ENCODE measurements around the gene OOSP4A.
"Not testable (repeated sequence)": the region's sequence is repeated elsewhere in the genome, so short reads cannot be mapped to it uniquely, and the experiment has no call there.

OOSP4A gene

DNA sequence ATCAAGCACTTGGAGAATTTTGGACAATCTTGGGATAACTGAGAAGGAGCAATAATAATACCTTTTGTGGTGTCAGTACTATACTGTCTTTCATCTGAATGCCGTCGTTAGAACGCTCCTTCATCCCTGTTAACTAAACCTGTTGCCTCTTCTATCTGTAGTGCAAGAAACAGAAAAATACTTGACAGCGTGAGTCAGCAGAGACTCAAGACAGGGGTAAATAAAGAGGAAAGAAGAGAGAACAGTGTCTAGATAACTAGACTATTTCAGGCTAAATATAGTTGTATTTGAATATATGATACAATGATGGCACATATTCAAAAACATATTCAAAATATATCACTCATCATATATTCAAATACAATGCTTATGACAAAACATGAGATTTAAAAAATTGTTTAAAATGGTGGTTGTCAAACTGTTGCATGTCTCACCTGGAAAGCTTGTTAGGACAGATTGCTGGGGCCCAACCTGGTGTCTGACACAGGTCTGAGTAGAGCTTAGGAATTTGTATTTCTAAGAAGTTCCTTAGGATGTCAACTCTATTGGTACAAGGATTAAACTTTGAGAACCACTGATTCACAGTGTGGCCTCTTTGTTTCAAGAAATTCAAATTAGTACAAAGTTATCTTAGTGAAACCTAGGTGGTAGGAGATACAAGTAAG is 17.4 kb downstream of the OOSP4A start:
- no peak for DNase-seq (ENCODE audit: low spot score)

GRCh38 chr11:59982037-59982436 is 18.2 kb downstream of the OOSP4A start:
- DNase-seq (ENCODE audit: low spot score), result not testable (repeated sequence)

DNA sequence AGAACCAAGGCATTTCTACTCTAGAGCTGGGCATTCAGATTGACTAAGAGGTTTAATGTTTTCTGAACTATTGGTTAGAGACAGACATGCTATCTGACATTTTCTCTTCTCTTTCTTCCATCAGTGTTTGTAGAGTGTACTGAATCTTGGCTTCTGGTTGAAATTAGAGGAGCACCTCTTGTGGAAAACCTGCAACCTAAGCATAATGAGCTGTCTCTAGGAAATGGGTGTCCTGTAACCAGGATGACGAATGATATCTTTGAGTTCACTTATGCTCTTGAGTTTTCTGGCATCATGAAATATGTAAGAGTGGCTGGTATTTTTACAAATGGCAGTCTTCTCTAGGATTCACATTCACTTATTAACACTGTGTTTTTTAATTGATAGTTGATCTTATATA is 19.4 kb downstream of the OOSP4A start:
- DNase-seq (ENCODE audit: low spot score), result no peak

DNA sequence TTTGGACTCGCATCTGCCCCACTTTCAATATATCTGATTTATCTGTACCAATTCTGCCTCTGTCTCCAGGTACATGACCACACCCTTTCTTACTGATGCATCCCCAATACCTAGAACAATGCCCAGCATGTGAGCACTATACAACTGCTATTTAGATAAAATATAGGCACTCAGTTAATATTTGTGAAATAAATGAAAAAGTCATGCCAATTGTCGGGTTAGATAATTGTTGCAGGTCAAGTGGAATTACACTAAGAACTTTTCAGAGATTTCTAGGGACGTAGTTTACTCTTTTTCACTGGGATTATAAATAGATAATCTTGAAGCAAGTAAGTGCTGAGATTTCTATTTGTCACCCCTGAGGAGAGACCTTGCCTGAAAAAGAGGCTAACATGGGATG is 20.5 kb downstream of the OOSP4A start:
- DNase-seq (ENCODE audit: low spot score), result no peak

DNA sequence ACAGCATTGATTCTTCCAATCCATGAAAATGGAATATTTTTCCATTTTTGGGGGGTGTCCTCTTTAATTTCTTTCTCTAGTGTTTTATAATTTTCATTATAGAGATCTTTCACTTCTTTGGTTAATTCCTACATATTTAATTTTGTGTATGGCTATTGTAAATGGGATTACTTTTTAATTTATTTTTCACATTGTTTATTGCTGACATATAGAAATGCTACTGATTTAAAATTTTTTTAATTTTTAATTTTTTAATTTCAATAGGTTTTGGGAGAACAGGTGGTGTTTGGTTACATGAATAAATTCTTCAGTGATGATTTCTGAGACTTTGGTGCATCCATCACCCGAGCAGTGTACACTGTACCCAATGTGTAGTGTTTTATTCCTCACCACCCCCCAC is 26.6 kb downstream of the OOSP4A start:
- DNase-seq (ENCODE audit: low spot score), result no peak

GRCh38 chr11:59992425-59992824 is 28.6 kb downstream of the OOSP4A start:
- no peak for DNase-seq (ENCODE audit: low spot score)

- no peak for DNase-seq (ENCODE audit: low spot score)
These were observed 34.0 kb downstream of the OOSP4A start for GRCh38 chr11:59997800-59998199.

DNA sequence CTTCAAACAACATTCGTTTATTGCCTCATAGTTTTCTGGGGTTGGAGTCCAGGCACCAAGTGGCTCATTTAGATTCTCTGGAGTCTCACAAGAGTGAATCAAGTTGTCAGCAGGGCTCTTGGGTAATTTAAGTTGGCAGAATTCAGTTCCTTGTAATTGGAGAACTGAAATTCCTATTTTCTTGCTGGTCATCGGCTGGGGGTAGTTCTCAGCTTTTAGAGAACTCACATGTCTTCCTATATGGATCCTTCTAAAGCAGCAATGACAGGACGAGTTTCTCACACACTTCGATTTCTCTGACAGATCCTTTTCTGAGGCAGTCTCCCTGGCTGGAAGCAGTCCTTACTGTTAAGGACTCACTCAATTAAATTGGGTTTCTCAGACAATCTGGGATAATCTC is 35.9 kb downstream of the OOSP4A start:
- DNase-seq (ENCODE audit: low spot score), result no peak

DNA sequence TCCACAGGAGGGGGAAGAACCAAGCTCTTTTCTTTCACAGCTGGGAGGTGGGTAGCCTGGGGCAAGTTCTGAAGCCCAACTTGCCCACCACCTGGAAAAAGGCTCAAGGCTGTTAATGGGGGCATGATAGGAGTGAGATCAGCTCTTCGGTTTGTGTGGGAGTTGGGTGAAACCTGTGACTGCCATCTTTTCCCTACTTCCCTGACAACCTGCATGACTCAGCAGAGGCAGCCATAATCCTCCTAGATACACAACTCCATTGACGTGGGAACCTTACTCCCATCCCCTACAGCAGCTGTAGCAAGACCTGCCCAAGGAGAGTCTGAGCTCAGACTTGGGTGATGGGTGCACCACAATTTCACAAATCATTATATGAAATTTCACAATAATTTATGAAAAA is 39.9 kb downstream of the OOSP4A start:
- no peak for DNase-seq (ENCODE audit: low spot score)

GRCh38 chr11:60005360-60005759 is 41.5 kb downstream of the OOSP4A start:
- no peak for DNase-seq (ENCODE audit: low spot score)

DNA sequence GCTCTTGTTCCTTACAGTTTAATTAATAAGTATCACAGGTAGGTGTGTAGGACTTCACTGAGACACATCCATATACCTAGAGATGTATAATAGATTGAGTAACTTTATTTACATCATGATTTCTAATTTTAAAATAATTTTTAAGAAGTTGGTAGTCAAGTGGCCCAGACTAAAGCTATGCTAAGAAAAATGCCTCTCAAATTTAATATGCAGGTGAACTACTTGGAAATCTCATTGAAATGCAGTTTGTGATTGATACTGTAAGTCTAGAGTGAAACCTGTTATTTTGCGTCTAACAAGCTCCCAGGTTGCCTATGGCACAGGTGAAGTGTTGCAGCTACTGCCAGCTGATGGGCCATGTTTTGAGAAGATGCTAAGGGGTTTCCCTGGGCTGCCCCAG is 53.0 kb downstream of the OOSP4A start, which contains the start of gene OOSP4B:
OOSP4B (plus strand) TSS at position 301 of the 400 bp plus-strand sequence.
- DNase-seq (ENCODE audit: low spot score), result no peak

DNA sequence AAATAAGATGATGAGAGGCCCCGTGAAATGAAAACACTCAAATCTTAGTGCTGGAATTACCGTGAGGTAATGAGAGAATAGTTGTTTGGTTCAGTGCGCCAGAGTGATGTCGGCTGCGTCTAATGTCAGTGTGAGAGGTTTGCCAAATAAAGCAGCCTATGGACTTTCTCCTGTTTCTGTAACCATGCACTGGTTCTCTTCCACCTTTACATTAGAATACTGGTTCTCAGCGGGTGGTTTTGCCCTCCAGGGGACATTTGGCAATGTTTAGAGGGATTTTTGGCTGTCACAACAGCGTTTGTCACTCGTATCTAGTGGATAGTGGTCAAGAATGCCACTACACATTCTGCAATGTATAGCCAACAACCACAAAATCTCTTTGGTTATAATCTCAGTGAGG is 54.2 kb downstream of the OOSP4A start:
- DNase-seq (ENCODE audit: low spot score), result no peak
